Measurements from ENCODE around the gene HOXB3.

Gene HOXB3

GRCh38 chr17:48551596-48552465, 38.2 kb downstream of the HOXB3 start:
- ChIA-PET CTCF (interaction anchor here (1.2 kb wide), 1 partner anchor 9 kb away, joined by 3 read pairs; no protein-coding TSS in a partner anchor), POLR2A (interaction anchor here (0.5 kb wide), 1 partner anchor 225 kb away, joined by 6 read pairs; no protein-coding TSS in a partner anchor)
- no peak for TF ChIP-seq CTCF (IDR thresholded peaks at IDR 0.05; ENCODE audit: control extremely low read depth, extremely low read depth, low read depth, missing control alignments)
- DNase-seq (ENCODE audit: extremely low spot score) = no peak

GRCh38 chr17:48551214-48551555, 38.9 kb downstream of the HOXB3 start:
- no peak for TF ChIP-seq CTCF (IDR thresholded peaks at IDR 0.05; ENCODE audit: control extremely low read depth, extremely low read depth, low read depth, missing control alignments)
- ChIA-PET POLR2A (no interaction called here), CTCF (no interaction called here)
- DNase-seq (ENCODE audit: extremely low spot score) = no peak

GRCh38 chr17:48550502-48551213, 39.4 kb downstream of the HOXB3 start:
- ChIA-PET CTCF (no interaction called here), POLR2A (no interaction called here)
- TF ChIP-seq CTCF (IDR thresholded peaks at IDR 0.05; ENCODE audit: control extremely low read depth, extremely low read depth, low read depth, missing control alignments) = no peak
- no peak for DNase-seq (ENCODE audit: extremely low spot score)

GRCh38 chr17:48549914-48550501, 40.0 kb downstream of the HOXB3 start:
- DNase-seq (ENCODE audit: extremely low spot score) = no peak
- CTCF ChIA-PET = no interaction called here
- POLR2A ChIA-PET = no interaction called here
- TF ChIP-seq CTCF (IDR thresholded peaks at IDR 0.05; ENCODE audit: control extremely low read depth, extremely low read depth, low read depth, missing control alignments) = no peak

- CTCF ChIA-PET = interaction anchor here (1.1 kb wide), 1 partner anchor 9 kb away, joined by 5 read pairs; no protein-coding TSS in a partner anchor
- no peak for TF ChIP-seq CTCF (IDR thresholded peaks at IDR 0.05; ENCODE audit: control extremely low read depth, extremely low read depth, low read depth, missing control alignments)
- no peak for DNase-seq (ENCODE audit: extremely low spot score)
- POLR2A ChIA-PET = no interaction called here
These were observed 40.8 kb downstream of the HOXB3 start for GRCh38 chr17:48549281-48549630.

DNA sequence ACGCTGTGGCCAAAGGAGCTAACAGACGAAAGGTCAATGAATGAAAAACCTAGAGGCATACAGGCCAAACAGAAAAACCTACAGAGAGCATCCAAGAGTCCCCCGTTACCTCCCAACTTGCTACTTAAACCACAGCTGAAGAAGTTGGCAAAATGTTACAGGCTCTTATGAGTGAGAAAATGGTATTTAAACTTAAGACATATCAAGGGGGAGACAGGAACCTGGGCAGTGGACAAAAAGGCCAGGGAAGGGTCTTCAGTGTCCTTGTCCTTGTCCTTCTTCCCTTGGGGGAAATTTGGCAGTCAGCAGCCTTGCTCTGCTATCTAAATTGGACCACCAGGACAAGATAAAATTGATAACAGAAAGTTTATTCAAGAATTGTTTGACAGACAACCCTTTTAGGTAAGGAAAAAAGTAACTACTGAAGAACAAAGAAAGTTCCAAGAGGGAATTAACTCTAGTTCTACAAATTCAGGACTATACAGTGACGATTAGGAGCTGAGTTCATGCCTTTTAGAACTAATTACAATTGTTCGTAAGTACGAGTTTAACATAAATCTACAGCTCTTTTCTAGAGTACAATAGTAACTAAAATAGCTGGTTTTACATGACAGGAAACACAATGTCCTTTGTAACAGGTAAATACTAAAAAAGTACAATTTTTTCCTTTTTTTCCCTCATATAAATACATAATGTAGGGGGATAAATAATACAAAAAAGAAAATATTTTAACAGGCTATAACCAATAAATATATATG, 41.3 kb downstream of the HOXB3 start:
- no peak for DNase-seq (ENCODE audit: extremely low spot score)
- ChIA-PET CTCF (interaction anchor here (1.1 to 2.3 kb wide), 2 partner anchors 9 to 57 kb away, joined by 5 to 11 read pairs; no protein-coding TSS in a partner anchor), POLR2A (no interaction called here)
- no peak for TF ChIP-seq CTCF (IDR thresholded peaks at IDR 0.05; ENCODE audit: control extremely low read depth, extremely low read depth, low read depth, missing control alignments)
